Liver (tissue), 9 donors: Measurements from ENCODE around the gene TLE4. TPM values are rescaled to one million over a fixed set of nuclear protein-coding genes. Genes with fewer than 3 reads are reported as not detected.

Experiments
- DNase-seq: peaks from one replicate; pipeline ENCODE4 v3.0.0-alpha.2; 2017; ENCODE audit warnings: low spot score
- H3K27ac ChIP-seq, 2 donors: one replicate each; pipeline ENCODE4 v1.7.0; 2013; ENCODE audit warnings: inconsistent platforms in 2 of 2, low read length in 2 of 2, control low read depth in 1 of 2, low read depth in 1 of 2, mild to moderate bottlenecking in 1 of 2
- H3K27me3 ChIP-seq, 4 donors: one replicate each; pipeline versions ENCODE4 v1.6.1 to v1.7.0; 2013; ENCODE audit warnings: low read length in 3 of 4, inconsistent platforms in 1 of 4, mild to moderate bottlenecking in 1 of 4, moderate library complexity in 1 of 4; ENCODE audit not compliant: control insufficient read depth in 4 of 4, insufficient read depth in 4 of 4
- H3K36me3 ChIP-seq, 4 donors: one replicate each; pipeline versions ENCODE4 v1.6.1 to v1.7.0; 2013; ENCODE audit warnings: low read length in 3 of 4, mild to moderate bottlenecking in 3 of 4, low read depth in 1 of 4, moderate library complexity in 1 of 4; ENCODE audit not compliant: control insufficient read depth in 4 of 4, insufficient read depth in 3 of 4
- H3K4me1 ChIP-seq, 4 donors: one replicate each; pipeline versions ENCODE4 v1.6.1 to v1.7.0; 2013; ENCODE audit warnings: low read length in 3 of 4, mild to moderate bottlenecking in 3 of 4, moderate library complexity in 1 of 4; ENCODE audit not compliant: control insufficient read depth in 4 of 4, insufficient read depth in 4 of 4
- H3K4me3 ChIP-seq, 3 donors: one replicate each; pipeline versions ENCODE4 v1.6.1 to v1.7.0; 2013; ENCODE audit warnings: low read length in 3 of 3, control low read depth in 1 of 3, low read depth in 1 of 3, mild to moderate bottlenecking in 1 of 3
- H3K9ac ChIP-seq, 2 donors: one replicate each; pipeline ENCODE4 v1.7.0; 2013; ENCODE audit warnings: low read length in 2 of 2, mild to moderate bottlenecking in 2 of 2, moderate library complexity in 2 of 2, control low read depth in 1 of 2, low read depth in 1 of 2
- H3K9me3 ChIP-seq, 4 donors: one replicate each; pipeline versions ENCODE4 v1.6.1 to v1.7.0; 2013; ENCODE audit warnings: low read length in 3 of 4; ENCODE audit not compliant: control insufficient read depth in 4 of 4
- FOXA1 ChIP-seq: IDR thresholded peaks from 2 replicates; pipeline ENCODE4 v1.6.1; 2016; ENCODE audit warnings: antibody characterized with exemption
- GABPA ChIP-seq, 2 donors: IDR thresholded peaks in 1 of 2; conservative IDR thresholded peaks in 1 of 2; 2 replicates each; pipeline ENCODE4 v1.6.1; 2016; ENCODE audit warnings: antibody characterized with exemption in 2 of 2, mild to moderate bottlenecking in 1 of 2, moderate library complexity in 1 of 2
- HNF4A ChIP-seq, 2 donors: conservative IDR thresholded peaks; 2 replicates each; pipeline ENCODE4 v1.6.1; 2016; ENCODE audit warnings: antibody characterized with exemption in 2 of 2, mild to moderate bottlenecking in 2 of 2
- JUND ChIP-seq, 2 donors: IDR thresholded peaks; 2 replicates each; pipeline ENCODE4 v1.6.1; 2016; ENCODE audit warnings: antibody characterized with exemption in 2 of 2
- NR2F2 ChIP-seq: IDR thresholded peaks from 2 replicates; pipeline ENCODE4 v1.6.1; 2016; ENCODE audit warnings: antibody characterized with exemption
- RAD21 ChIP-seq, 2 donors: IDR thresholded peaks; 2 replicates each; pipeline ENCODE4 v1.6.1; 2016; ENCODE audit warnings: antibody characterized with exemption in 2 of 2, mild to moderate bottlenecking in 2 of 2
- SP1 ChIP-seq: IDR thresholded peaks from 2 replicates; pipeline ENCODE4 v1.6.1; 2018; ENCODE audit warnings: antibody characterized with exemption, mild to moderate bottlenecking
- TAF1 ChIP-seq: conservative IDR thresholded peaks from 2 replicates; pipeline ENCODE4 v1.6.1; 2016; ENCODE audit warnings: antibody characterized with exemption, mild to moderate bottlenecking
- WGBS: extraction: QIAGEN DNeasy Blood & Tissue Kit; methylation state at CpG from one replicate; pipeline ENCODE4 v1.1.7; 2013; 5-methylcytosine and 5-hydroxymethylcytosine counted together
- polyA plus RNA-seq, 2 donors: library from polyadenylated mRNA; stranded (reverse) in 1 of 2; unstranded in 1 of 2; fragments of 200-250 nt in 1 of 2; fragments of >200 nt in 1 of 2; fragmentation: Nextera tagmentation in 1 of 2; extraction: Ambion mirVana in 1 of 2; gene quantifications; one replicate each; pipeline versions ENCODE4 v1.2.1 to v1.2.3, GENCODE V29; 2013 to 2015
- total RNA-seq, 2 donors: library from RNA; depleted of rRNA; stranded (reverse); fragments of >200 nt; gene quantifications; one replicate each; pipeline ENCODE4 v1.2.3, GENCODE V29; 2014
- TF ChIP-seq, protein P1 (sequence below): IDR thresholded peaks from 2 replicates; pipeline ENCODE4 v1.6.1; 2016; ENCODE audit warnings: antibody characterized with exemption, mild to moderate bottlenecking
- TF ChIP-seq, protein P2 (sequence below): IDR thresholded peaks from 2 replicates; pipeline ENCODE4 v1.6.1; 2016; ENCODE audit warnings: antibody characterized with exemption
- TF ChIP-seq, protein P3 (sequence below): IDR thresholded peaks from 2 replicates; pipeline ENCODE4 v1.6.1; 2016; ENCODE audit warnings: antibody characterized with exemption
- TF ChIP-seq, protein P4 (sequence below): fragments of 150-350 bp; IDR thresholded peaks from 2 replicates; pipeline ENCODE4 v1.5.1; 2017; ENCODE audit warnings: improper control_type of control experiment, low read depth, low read length; ENCODE audit not compliant: missing input control
- TF ChIP-seq, protein P5 (sequence below): IDR thresholded peaks from 2 replicates; pipeline ENCODE4 v1.6.1; 2016; ENCODE audit warnings: antibody characterized with exemption
- donor health status: healthy.
- donor health status: healthy.
- donor health status: healthy.
- donor health status: healthy.
- donor health status: healthy.

Gene TLE4
- total and polyA plus RNA-seq, 4 donors, result 2.5 to 6.6 (median 4.7) TPM

DNA sequence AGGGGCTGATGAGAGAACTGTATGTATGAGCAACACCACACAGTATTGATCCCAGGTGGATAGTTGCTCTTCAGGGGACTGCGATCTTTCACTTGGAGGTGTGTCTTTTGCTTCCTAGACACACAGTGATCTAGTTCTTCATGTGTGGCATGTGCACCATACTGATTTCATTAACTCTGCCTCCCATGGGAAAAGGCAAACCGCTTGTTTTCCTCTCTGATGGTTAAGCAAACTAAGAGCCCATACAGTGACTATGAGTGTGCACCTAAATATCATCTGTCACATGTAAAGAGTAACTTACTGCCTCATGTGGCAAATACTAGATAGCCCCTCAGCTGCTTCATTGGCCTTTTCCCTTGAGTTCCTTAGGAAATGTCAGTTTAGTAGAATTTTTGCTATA lies 147.3 kb downstream of the TLE4 start:
- H3K27me3 ChIP-seq, result no peaks in the 10 kb centered on the region
- H3K4me1 ChIP-seq, result no peaks in the 10 kb centered on the region
- no peaks in the 10 kb centered on the region for H3K9me3 ChIP-seq
- TF ChIP-seq, protein P1, sequence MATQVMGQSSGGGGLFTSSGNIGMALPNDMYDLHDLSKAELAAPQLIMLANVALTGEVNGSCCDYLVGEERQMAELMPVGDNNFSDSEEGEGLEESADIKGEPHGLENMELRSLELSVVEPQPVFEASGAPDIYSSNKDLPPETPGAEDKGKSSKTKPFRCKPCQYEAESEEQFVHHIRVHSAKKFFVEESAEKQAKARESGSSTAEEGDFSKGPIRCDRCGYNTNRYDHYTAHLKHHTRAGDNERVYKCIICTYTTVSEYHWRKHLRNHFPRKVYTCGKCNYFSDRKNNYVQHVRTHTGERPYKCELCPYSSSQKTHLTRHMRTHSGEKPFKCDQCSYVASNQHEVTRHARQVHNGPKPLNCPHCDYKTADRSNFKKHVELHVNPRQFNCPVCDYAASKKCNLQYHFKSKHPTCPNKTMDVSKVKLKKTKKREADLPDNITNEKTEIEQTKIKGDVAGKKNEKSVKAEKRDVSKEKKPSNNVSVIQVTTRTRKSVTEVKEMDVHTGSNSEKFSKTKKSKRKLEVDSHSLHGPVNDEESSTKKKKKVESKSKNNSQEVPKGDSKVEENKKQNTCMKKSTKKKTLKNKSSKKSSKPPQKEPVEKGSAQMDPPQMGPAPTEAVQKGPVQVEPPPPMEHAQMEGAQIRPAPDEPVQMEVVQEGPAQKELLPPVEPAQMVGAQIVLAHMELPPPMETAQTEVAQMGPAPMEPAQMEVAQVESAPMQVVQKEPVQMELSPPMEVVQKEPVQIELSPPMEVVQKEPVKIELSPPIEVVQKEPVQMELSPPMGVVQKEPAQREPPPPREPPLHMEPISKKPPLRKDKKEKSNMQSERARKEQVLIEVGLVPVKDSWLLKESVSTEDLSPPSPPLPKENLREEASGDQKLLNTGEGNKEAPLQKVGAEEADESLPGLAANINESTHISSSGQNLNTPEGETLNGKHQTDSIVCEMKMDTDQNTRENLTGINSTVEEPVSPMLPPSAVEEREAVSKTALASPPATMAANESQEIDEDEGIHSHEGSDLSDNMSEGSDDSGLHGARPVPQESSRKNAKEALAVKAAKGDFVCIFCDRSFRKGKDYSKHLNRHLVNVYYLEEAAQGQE, result no peak
- TF ChIP-seq GABPA (IDR thresholded peaks at IDR 0.05 in 1 of 2, conservative IDR thresholded peaks at IDR 0.05 in 1 of 2), result no peak
- WGBS, result 96% methylated on average over 2 of the region's 2 CpGs
- H3K4me3 ChIP-seq, result no peak overlapping the region
- no peak overlapping the region for H3K27ac ChIP-seq
- H3K9ac ChIP-seq, result no peak overlapping the region
- peaks cover 0 to 49% (median 29%) of the 10 kb centered on the region in 4 donors for H3K36me3 ChIP-seq
- DNase-seq, result no peak

DNA sequence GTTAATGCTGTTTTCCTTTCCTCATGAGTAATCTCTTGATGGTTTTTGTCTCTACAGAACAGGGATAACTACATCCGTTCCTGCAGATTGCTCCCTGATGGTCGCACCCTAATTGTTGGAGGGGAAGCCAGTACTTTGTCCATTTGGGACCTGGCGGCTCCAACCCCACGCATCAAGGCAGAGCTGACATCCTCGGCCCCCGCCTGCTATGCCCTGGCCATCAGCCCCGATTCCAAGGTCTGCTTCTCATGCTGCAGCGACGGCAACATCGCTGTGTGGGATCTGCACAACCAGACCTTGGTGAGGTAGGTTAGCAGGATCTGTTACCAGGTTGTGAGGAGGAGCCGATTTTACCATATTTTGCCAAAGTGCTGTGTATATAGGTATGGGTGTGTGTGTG lies 148.2 kb downstream of the TLE4 start:
- Histone ChIP-seq H3K4me1 (no peaks in the 10 kb centered on the region), H3K9ac (no peak overlapping the region), H3K27me3 (no peaks in the 10 kb centered on the region), H3K27ac (no peak overlapping the region), H3K9me3 (no peaks in the 10 kb centered on the region), H3K4me3 (no peak overlapping the region), H3K36me3 (peaks cover 0 to 59% (median 30%) of the 10 kb centered on the region in 4 donors)
- 96% methylated on average over 11 of the region's 11 CpGs for WGBS
- no peak for DNase-seq
- TF ChIP-seq HNF4A (conservative IDR thresholded peaks at IDR 0.05), result no peak
- TF ChIP-seq, protein P2, sequence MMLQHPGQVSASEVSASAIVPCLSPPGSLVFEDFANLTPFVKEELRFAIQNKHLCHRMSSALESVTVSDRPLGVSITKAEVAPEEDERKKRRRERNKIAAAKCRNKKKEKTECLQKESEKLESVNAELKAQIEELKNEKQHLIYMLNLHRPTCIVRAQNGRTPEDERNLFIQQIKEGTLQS, result no peak
- TF ChIP-seq, protein P1, result no peak
- TF ChIP-seq SP1, result no peak
- no peak for TF ChIP-seq NR2F2
- TF ChIP-seq, protein P3, sequence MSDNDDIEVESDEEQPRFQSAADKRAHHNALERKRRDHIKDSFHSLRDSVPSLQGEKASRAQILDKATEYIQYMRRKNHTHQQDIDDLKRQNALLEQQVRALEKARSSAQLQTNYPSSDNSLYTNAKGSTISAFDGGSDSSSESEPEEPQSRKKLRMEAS, result no peak
- TF ChIP-seq FOXA1, result no peak
- TF ChIP-seq, protein P4, sequence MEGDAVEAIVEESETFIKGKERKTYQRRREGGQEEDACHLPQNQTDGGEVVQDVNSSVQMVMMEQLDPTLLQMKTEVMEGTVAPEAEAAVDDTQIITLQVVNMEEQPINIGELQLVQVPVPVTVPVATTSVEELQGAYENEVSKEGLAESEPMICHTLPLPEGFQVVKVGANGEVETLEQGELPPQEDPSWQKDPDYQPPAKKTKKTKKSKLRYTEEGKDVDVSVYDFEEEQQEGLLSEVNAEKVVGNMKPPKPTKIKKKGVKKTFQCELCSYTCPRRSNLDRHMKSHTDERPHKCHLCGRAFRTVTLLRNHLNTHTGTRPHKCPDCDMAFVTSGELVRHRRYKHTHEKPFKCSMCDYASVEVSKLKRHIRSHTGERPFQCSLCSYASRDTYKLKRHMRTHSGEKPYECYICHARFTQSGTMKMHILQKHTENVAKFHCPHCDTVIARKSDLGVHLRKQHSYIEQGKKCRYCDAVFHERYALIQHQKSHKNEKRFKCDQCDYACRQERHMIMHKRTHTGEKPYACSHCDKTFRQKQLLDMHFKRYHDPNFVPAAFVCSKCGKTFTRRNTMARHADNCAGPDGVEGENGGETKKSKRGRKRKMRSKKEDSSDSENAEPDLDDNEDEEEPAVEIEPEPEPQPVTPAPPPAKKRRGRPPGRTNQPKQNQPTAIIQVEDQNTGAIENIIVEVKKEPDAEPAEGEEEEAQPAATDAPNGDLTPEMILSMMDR, result no peak
- TF ChIP-seq, protein P5, sequence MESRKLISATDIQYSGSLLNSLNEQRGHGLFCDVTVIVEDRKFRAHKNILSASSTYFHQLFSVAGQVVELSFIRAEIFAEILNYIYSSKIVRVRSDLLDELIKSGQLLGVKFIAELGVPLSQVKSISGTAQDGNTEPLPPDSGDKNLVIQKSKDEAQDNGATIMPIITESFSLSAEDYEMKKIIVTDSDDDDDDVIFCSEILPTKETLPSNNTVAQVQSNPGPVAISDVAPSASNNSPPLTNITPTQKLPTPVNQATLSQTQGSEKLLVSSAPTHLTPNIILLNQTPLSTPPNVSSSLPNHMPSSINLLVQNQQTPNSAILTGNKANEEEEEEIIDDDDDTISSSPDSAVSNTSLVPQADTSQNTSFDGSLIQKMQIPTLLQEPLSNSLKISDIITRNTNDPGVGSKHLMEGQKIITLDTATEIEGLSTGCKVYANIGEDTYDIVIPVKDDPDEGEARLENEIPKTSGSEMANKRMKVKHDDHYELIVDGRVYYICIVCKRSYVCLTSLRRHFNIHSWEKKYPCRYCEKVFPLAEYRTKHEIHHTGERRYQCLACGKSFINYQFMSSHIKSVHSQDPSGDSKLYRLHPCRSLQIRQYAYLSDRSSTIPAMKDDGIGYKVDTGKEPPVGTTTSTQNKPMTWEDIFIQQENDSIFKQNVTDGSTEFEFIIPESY, result no peak
- TF ChIP-seq TAF1, result no peak
- TF ChIP-seq RAD21 (IDR thresholded peaks at IDR 0.05), result no peak
- no peak for TF ChIP-seq GABPA (IDR thresholded peaks at IDR 0.05 in 1 of 2, conservative IDR thresholded peaks at IDR 0.05 in 1 of 2)
- TF ChIP-seq JUND (IDR thresholded peaks at IDR 0.05), result no peak
